A204.1 (cell line): ENCODE measurements around the gene A4GNT.
"Not testable (repeated sequence)": the region's sequence is repeated elsewhere in the genome, so short reads cannot be mapped to it uniquely, and the experiment has no call there.

ENCODE experiments used
- FAIRE-seq: peaks from 2 replicates; lab custom pipeline; 2012; peaks lifted over from hg19 to GRCh38; lab: Jason Lieb, UNC

The A4GNT gene

DNA sequence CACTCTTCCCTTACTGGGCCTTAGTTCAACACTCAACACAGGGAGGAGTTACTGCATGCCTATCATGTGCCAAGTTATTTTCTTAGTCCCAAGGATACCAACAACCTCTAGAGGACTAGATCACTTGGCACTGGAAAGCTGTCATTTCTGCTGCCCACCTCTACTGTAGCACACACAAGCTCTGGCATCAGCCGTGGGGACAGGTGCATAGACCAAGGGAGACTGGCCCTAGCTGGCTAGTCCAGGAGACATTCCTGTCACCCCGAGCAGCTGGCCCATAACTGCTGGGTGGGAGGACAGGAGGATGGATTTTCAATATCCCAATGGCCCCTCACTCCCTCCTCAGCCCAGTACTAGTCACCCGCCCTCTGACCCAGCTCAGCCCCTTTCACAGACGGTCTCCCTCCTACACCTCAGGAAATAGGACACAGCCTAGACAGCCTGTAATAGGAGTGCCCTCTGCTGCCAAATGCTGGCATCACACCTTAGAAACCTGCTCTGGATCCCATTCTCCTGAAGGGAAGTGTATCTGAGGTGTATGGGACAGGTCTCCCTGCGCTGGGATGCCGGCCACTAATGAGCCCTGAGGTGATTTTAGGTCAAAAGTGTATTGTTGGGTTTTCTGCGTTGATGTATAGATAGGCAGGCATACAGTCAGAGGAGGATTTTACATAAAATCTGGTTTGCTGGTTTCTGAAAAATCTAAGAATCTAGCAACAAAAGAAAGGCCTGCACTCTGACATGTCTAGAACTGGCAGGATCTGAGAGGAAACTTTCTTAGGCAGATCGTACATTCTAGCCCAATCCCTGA is 13.4 kb downstream of the A4GNT start:
- no peak for FAIRE-seq

DNA sequence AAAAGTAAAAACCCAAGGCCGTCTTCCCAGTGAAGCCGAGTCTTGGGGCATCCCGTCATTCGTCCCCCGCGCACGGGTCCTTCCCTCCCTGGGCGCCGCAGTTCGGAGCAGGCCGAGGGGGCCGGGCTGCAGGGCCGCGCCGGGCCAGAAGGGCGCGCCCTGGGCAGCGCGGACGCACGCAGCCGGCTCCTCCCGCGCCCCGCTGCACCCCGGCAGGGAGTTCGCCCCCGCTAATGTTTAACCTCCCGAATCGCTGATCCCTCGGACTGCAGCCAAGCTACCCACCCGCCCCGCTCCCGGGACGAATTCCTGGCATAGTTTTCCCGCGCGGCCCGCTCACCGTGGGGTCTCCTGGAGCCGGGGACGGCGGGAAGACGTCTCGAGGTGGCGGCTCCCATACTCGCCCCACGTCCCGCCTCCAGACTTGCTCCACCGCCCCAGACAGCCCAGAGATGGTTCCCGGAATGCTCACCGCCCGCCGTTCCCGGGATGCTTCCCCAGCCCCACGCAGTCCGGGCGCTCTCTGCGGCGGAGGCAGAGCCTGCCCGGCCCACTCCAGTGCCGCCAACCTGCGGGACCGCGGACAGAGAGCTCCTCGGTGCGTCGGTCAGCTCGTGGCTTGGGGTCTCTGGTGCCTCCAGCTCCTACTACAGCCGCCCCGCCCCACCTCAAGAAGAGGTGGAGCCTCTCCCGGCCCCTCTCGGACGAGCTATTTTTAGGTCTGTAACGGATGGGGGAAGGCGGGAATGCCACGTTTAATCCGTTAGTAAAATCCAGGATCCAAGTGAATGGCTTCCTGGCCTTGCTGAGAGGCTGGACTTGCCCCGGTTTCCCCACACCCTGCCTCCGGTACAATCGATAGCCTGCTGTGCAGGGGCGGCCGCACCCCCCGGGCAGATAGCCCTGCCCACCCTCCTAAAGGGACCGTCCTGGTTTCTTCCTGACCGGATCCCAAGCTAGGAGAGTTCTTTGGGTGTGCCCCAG is 16.9 kb downstream of the A4GNT start, which contains the start of gene DZIP1L:
Gene DZIP1L, minus strand, starts transcription at position 621 of the 984 bp plus-strand sequence. CDS start 11,637 bp downstream, outside the sequence.
- FAIRE-seq = no peak

DNA sequence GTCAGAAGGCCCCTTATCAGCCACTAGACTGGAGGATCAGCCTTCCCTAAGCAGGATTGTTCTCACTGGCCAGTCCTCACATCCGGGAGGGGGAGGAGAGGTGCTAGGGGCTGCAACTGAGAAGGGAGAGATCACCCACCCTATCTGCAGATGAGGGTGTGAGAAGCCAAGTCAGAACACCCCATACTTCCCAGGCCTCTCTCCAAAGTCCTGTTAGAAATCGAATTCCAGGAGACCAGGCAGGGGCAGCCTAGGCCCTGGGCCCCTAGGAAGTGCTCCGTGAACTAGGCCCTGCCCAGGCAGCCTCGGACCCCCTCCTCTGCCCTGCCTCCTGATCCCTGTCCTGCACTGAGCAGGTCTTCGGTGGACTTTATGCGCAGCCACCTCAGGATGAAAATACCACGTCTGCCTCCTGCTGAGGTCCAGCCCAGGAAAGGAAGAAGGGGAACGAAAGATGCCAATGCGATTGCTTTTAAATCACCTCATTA is 17.7 kb downstream of the A4GNT start:
- no peak for FAIRE-seq

DNA sequence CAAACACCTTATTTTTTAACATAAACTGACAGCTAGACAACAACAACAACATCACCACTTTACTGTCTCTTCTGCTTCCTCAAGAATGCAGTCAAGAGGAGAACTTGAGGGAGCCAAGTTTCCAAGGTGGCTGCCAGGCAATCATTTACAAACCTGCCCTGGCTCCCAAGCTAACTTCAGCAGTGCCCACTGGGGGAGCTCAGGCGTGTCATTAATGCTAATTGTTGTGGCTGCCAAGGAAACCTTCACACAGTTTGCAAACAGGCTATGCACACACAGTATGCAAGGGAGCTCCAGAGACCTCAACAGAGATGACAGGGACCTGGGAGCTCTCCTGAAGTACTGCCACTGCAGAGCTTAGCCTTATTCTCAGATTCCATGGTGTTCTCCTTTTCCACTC is 18.9 kb downstream of the A4GNT start:
- no peak for FAIRE-seq

DNA sequence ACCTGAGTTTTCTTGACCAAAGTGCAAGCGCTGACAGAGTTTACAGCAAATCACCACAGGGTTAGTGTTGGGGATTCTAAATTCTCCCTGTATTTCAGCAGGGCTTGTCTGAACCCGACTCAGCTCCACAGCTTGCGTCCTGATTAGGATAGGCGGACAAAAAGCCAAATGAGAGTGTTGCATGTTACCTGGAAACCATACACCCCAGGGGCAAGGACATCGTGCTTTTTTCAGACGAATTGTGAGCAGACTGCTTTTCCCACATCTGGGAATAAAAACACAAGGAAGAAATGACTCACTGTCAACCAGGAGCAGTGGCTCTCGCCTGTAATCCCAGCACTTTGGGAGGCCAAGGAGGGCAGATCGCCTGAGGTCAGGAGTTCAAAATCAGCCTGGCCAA is 19.8 kb downstream of the A4GNT start:
- no peak for FAIRE-seq

DNA sequence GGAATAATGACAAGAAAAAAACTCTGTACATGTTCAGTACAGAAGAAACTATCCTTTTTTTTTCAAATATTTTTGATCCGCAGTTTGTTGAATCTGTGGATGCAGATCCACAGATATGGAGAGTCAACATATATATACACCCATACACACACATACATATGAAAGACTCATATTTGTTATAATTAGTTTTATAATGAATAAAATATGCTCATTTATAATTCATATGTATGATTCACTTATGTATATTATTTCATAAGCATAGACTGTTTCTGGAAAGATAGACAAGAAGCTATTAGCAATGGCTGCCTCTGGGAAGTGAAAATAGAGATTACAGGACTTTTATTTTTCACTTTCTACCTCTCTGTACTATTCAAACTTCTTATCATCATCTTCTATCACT is 26.6 kb downstream of the A4GNT start:
- FAIRE-seq = no peak

DNA sequence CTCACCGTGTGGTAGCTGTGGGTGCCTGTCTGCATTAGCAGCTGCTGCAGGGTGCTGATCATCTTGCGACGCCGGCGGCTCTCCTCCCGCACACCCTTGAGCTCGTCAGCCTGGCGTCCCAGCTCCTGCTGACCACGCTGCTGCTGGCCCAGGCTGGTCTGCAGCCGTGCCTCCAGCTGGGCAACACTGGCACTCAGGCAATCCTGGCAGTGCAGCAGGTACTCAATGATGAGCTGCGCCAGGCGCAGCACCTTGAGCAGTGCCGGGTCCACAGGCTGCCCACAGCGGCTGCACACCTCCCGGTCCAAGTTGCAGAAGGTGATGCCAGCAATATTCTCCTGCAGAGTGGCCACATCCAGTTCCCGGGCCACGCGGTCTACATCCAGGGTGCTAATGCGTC is 28.7 kb downstream of the A4GNT start:
- no peak for FAIRE-seq

DNA sequence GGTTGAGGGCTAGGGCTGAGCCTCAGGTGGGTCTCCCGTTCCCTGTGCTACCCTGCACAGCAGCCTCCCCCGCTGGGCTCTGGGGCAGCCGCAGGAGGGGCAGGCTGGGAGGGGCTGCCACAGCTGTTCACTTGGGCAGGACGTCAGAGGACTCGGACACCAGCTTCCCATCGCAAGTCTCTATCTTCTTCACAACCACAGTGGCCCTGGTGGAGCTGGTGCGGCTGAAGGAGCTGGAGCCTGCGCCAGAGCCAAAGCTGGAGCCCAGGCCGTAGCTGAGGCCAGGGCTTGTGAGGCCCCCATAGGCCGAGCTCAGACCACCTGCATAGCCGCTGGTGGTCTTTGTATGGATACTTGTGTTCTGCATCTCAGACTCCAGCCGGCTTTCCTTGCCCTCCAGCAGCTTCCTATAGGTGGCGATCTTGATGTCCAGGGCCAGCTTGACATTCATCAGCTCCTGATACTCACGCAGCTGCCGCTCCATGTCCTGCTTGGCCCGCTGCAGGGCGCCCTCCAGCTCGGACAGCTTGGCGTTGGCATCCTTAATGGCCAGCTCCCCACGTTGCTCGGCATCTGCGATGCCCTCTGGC is 30.7 kb downstream of the A4GNT start:
- not testable (repeated sequence) for FAIRE-seq

DNA sequence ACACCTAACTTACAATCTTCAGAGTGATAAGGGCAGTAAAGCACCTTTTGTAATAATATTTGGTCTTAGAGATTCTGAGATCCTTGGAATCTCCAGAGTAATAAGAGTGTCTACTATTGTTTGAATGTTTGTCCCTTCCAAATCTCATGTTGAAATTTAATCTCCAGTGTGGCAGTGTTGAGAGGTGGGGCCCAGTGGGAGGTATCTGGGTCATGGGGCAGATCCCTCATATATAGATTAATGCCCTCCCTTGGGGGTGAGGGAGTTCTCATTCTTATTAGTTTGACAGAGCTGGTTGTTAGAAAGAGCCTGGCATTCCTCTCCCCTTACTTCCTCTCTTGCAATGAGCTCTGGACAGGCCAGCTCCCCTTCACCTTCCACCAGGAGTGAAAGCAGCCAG is 32.8 kb downstream of the A4GNT start:
- FAIRE-seq = no peak

DNA sequence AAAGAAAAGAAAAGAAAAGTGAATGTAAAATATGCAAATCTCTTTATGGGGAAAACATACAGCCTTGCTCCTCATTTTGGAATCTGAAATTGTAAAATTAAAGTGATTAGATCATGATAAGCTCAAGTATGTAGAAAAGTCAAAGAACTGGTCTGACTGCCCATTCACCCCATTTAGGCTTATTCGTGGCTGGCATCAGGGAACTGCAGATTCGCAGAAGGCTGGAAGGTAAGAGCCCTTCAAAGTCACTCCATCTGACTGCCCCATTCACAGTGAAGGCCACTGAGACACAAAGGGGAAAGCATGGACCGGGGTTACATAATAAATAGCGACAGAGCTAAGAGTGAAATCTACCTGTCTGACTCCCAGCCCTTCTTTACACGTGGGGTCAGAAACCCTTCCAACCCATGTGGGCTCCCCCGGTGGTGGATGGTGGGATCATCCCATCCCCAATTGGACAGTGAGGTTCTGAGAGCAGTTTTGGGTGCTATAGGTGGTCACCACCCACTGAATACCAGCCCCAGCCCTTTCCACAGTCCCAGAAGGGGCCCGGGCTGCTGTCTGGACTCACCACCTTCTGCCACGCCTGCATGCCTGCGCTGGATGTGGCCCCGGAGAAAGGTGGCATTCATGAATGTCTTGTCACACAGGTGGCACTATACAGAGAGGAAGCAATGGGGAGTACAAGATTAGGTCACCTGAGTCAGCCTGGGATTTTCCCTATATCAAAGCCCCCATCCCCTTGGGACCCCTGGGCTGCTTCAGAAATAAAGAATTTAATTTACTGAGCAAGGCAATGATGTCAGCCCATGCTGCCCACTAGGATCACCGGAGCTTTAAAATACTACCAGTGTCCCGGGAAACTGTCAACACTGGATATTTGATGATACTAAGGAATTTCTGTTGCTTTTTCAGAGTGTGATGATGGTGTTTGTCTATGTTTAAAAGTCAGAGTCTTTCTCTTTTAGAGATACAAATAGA is 34.7 kb downstream of the A4GNT start:
- no peak for FAIRE-seq

DNA sequence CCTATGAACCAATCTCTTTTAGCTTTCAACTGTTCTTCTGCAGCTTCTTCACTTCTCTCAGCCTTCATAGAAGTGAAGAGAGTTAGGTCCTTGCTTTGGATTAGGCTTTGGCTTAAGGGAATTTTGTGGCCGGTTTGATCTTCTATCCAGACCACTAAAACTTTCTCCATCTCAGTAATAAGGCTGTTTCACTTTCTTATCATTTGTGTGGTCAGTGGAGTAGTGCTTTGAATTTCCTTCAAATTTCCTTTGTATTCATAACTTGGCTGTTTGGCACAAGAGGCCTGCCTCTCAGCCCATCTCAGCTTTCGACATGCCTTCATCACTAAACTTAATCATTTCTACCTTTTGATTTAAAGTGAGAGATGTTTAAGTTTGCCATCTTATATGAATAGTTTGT is 38.5 kb downstream of the A4GNT start:
- no peak for FAIRE-seq

DNA sequence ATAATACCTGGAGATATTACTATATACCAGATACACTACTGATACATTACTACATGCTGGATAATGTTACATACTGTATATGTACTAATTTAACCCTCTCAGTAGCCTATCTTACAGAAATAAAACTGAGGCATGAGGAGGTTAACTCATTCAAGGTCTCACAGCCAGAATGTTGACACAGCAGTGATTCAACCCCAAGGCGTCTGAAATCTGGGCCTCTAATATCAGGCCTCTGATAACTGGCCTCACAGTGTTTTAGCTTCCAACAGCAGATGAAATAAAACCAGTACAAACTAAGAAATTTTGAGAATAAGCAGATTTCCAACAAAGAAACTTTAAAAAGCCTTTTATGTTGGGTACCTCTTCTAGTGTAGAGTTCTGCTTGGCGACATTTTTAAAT is 40.2 kb downstream of the A4GNT start:
- FAIRE-seq = no peak

DNA sequence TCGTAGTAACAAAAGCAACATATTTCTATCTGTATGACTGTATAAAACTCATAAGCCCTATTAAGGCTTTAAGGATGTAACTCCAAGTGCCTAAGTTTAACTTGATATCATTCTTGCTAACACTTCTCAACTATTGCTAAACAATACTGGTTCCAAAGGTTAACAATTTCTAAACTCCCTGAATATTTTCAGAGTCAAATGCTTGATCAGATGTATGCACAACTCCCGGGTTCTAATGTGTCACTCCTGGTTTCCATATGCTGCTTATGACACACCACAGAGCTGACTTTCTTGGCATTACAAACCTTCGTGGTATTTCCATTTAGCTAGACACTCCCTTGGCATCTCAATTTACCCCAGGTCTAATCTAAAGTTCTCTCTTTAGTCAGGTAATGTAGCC is 43.1 kb downstream of the A4GNT start:
- no peak for FAIRE-seq

DNA sequence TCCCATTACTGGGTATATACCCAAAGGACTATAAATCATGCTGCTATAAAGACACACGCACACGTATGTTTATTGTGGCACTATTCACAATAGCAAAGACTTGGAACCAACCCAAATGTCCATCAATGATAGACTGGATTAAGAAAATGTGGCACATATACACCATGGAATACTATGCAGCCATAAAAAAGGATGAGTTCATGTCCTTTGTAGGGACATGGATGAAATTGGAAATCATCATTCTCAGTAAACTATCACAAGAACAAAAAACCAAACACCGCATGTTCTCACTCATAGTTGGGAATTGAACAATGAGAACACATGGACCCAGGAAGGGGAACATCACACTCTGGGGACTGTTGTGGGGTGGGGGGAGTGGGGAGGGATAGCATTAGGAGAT is 46.4 kb downstream of the A4GNT start:
- FAIRE-seq = not testable (repeated sequence)

DNA sequence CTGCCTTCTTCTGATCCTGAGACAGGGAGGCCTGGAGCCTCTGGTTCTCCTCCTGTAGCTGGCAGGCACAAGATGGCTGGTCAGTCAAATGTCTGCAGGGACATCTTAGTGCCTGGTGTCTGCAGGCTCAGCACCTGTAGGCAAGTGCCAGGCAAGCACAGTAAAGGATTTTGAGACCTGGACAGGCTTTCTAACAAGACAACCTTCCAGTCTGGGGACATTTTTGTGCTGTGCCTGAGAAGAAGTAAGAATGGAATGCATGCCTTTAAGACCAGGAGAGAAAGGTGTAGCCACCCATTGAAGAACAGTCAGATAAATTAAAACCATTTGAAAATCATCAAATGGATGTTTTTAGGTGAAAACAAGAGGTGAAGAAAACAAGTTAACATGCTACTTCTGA is 48.0 kb downstream of the A4GNT start:
- no peak for FAIRE-seq

DNA sequence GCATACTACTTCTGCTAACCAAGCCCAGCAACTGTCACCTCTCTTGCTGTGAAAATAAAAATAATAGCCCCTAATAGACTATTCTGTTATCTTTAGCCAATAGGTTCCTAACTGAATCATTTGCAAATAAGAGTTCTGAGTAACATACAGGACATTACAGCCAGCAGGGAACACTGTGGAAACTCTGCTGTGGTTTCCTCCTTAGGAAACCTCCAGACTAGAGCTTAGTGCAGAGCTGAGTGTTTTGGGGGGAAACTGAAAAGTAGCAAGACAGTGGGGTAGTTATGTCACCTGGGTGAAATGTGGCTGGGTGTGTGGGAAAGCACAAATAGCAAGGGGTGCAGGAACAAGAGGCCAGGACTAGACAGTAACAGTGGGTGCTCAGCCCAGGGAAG is 49.2 kb downstream of the A4GNT start:
- no peak for FAIRE-seq

DNA sequence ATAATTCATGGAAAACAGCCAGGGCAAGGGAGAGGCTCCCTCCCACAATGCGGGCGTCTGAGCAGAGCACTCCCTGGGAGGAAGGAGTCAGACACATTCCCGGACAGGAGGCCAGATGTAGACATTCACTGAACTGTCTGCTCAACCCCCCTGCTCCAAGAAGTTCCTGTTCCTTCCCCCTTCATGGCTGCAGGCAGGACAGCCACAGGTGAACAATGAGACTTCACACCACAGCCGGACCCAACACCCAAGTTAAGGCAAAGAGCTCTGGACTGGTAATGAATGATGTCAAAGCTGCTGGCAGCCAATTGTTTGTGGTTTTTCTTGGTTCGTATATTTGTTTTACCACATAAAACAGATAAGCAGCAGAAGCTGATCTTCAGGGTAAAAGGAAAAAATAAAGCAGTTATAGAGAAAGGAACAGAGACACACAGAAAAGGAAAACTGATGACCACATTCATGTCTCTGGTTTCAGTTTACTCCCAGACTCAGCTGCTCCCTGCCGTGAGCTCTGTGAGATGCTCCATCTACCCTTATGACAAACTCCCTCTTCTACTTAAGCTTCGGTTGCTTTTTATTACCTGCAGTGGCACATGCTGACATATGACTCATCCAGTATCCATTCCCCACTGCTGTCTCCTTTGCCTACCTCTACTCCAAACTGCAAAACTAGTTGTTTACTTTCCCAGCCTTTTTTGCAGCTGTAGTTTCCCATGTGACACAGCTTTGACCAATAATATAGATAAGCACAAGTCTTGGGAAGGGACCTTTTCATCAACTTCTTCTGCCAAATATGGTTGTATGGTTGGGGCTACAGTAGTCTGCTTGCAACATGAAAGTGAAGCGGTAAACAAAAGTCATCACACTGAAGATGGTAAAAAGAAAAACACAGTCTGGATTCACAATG is 49.9 kb downstream of the A4GNT start:
- no peak for FAIRE-seq

DNA sequence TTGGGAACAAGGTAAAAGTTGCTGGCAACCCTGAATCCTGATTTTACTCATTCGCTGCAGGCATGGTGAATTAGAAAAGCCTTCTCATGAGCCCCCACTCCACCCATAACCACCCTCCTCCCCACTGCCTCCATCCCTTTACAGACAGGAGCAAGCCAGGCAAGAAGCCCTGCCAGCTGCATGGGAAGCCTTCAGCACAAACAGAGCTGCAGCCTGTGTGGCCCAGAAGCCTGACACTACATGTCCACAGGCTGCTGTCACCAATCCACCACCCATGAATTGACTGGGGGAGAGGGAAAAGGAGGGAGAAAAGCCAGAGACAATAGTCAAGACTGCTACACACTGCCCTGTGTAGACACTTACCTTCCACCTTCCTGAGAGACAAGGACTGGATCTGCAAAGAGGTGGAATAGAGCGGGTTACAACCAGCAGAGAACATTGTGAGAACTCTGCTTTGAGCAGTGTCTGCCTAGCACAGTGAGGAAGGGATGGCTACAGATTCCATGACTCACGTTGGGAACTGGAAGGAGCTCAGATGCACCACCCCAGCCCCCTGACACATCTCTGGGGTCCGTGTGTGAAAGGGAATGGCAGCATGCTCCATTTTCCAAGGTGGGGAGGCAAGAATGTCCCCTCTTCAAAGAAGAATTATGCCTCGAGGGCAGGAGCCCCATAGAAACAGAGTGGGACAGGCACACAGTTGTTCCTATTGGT is 50.7 kb downstream of the A4GNT start:
- no peak for FAIRE-seq

DNA sequence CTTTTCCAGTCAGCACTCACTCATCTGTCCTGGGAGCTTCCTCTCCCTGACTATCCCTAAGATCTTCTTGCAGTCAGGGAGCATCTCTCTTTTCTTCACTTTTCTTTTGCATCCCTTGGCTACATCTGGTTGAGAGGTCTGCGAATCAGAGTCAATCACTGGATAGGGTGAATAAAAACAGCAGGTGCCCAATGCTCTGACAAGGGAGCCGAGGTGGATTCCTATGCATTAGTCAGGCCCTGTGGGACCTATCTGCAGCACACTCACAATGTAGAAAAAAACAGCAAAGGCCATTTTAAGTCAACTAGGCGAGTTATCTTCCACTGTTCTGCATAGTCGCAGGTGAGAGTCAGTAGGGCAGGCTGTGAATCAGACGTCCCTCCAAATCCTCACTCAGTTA is 52.3 kb downstream of the A4GNT start:
- no peak for FAIRE-seq

DNA sequence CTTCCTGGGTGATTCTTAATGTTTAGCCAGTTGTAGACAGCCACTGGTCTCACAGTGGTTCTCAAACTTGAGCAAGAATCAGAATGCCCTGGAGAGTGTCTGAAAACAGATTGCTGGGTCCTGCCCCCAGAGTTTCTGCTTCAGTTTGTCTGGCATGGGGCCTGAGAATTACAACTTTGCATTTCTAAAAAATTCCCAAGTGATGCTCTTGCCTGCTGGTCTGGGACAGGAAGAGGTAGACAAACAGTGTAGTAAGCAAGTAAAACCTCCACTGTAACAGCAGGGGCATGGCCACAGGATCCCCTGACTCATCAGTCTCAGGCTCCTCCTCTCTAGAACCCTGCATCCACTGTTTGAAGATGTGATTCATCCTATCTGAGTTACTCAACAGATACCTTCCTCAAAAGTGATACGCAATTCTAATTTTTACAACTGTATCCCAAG is 53.3 kb downstream of the A4GNT start:
- no peak for FAIRE-seq
